ENCODE results near the gene BTBD7.

- TF ChIP-seq CTCF (conservative IDR thresholded peaks at IDR 0.05; ENCODE audit: low read depth in 2 of 2) (no peak), EZH2 (IDR thresholded peaks at IDR 0.05; ENCODE audit: low read depth, unreplicated experiment) (no peak), REST (IDR thresholded peaks at IDR 0.05; ENCODE audit: unreplicated experiment) (no peak), POLR2AphosphoS5 (IDR thresholded peaks at IDR 0.05; ENCODE audit: low read depth) (no peak)
Observed at GRCh38 chr14:93311082-93311481, 21.8 kb downstream of the BTBD7 start.

Measured in GM23338 (cell line).